RPMI8226 (cell line): ENCODE data around the gene IL1F10.
A peak's percentile ranks its signal among the peaks of the same experiment; 100 is the strongest.

Experiments
- DNase-seq: peaks from one replicate; pipeline ENCODE4 v3.0.0-alpha.2; 2015

The IL1F10 gene

DNA sequence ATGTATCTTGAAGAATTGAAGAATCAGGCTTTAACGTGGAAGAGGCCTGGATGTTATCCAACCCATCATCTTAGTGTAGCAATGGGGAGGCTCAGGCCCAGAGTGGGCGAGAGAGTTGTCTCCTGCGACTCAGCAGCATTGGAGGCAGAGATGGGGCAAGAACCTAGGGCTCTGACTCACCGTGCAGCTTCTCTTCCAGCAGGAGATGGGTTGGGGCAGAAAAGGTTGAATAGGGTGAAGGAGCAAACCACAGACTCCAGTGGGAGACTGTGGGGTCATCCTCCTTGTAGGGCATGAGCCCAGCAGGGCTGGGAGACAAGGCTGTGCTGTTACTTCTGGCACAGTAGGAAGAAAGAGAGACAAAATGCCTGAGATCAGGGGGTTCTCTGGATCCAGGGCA lies 7.4 kb upstream of the IL1F10 start:
- DNase-seq = no peak

DNA sequence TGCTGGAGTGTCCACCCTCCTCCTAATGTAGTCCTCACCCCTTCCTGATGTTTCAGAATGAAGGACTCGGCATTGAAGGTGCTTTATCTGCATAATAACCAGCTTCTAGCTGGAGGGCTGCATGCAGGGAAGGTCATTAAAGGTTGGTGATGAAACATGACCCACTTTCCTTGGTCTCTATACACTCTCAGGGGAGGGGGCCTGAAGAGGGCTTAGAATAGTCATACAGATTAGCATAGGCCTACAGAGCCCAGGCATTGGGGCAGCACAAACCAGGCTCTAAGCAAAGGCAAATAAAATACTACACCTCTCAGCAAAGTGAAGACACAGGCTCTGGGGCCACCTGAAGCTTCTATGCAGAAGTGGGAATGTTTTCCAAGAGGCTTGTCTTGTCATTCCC lies 7.0 kb upstream of the IL1F10 start:
- no peak for DNase-seq

DNA sequence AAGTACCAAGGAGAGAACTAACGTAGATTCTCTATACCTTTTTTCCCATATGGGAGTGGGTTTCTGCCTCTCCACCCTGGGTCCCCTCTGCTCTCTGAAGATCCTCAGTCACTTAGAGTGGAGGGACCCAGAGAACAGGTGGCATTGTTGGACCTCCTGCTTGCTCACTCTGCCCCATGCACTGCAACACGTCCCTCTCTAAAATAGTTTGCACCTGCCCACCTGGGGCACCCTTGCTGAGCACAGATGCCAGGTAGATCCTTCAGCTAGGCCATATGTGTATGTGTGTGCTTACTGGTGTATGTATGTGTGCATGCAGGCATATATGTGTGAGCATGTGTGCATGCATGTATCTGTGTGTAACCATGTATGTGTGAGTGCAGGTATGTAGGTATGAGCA lies 6.5 kb upstream of the IL1F10 start:
- DNase-seq = no peak

DNA sequence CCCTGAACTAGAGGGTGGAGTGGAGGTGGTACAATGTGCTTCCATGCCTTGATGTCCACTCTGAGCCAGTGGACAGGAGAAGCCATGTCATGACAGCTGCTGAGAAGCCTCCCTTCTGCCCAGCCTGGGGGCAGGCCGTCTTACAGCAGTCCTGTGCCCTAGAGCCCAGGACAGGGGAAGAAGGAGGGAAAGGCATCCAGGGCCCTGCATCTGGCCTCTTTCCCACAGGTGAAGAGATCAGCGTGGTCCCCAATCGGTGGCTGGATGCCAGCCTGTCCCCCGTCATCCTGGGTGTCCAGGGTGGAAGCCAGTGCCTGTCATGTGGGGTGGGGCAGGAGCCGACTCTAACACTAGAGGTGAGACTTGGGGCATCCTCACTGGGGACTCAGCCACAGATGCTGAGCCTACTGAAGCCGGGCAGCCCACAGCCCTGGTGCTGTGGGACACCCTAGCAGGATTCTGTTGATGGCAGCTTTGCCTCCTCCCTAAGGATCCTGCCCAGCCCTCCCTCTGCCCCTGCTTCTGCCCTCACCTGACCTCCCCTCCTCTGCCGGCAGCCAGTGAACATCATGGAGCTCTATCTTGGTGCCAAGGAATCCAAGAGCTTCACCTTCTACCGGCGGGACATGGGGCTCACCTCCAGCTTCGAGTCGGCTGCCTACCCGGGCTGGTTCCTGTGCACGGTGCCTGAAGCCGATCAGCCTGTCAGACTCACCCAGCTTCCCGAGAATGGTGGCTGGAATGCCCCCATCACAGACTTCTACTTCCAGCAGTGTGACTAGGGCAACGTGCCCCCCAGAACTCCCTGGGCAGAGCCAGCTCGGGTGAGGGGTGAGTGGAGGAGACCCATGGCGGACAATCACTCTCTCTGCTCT lies 5.6 kb upstream of the IL1F10 start:
- no peak for DNase-seq

DNA sequence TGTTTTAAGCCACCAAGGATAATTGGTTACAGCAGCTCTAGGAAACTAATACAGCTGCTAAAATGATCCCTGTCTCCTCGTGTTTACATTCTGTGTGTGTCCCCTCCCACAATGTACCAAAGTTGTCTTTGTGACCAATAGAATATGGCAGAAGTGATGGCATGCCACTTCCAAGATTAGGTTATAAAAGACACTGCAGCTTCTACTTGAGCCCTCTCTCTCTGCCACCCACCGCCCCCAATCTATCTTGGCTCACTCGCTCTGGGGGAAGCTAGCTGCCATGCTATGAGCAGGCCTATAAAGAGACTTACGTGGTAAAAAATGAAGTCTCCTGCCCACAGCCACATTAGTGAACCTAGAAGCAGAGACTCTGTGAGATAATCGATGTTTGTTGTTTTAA lies 3.5 kb upstream of the IL1F10 start:
- DNase-seq = no peak

DNA sequence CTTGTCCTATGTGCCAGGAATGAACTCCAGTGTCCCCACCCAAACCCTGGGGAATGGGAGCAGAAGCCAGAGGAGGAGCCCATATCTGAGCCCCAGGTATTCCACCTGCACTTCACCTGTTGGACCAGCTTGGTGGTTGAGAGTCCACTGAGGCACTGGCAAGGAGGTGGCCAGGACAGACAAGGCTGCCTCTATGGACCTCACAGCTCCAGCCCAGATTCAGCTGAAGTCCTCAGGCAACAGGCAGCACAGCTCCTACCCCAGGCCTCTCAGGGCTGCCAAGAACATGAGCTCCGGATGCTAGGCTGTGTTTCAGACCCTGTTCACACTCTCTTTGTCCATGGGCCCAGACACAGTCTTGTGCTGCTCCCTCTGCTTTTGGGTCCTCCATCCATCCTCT lies 2.9 kb upstream of the IL1F10 start:
- no peak for DNase-seq

DNA sequence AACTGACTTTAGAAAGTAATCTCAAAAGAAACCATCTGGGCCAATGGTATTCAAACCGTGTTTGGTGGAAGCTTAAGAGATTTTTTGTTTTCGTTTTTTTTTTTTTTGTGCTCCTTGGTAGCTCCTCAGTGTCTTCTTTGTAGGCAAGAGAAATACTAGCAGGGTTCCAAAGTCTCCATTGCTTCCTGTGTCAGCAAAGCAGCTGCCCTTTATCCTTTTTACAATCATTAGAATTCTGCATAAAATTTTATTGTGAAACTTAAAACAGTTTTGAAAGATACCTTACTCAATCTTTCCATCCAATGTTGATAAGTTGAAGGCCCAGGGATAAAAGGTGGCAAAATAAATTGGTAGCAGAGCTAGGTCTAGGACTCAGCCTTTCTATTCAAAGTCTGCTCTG lies 479 bp downstream of the IL1F10 start:
- no peak for DNase-seq

DNA sequence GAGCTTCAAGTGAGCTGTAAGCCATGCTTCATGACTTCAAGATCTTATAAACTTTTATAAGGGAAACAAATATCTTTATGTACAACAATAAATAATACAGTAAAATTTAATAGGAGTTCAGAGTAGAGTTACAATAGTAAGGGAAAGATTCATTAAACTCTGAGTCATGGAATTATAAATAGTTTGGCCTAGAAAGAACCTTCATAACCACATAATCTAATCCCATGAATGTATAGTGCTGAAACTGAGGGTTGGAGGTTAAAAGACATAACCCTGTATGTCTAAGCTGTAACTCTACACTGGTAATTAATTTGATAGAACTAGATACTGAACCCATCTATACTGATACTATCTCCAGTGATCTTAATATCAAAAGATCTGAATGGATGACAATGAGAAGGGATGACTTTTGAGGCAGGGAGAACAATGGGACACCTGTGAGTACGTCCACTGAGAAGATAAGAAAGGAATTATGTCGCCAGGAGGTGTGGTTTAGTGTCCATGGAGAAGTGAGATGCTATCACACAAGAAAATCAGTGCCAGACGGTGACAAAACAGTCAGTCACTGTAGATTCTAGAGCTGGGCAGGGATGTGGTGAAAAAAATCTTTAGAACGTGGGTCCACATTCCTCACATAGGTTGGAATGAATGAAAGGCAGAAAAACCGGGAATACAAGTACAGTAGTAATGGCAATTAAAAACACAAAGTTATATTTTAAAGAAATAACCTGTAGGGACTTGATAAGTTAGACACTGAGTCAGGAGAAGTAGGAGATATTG lies 1.1 kb downstream of the IL1F10 start:
- no peak for DNase-seq

DNA sequence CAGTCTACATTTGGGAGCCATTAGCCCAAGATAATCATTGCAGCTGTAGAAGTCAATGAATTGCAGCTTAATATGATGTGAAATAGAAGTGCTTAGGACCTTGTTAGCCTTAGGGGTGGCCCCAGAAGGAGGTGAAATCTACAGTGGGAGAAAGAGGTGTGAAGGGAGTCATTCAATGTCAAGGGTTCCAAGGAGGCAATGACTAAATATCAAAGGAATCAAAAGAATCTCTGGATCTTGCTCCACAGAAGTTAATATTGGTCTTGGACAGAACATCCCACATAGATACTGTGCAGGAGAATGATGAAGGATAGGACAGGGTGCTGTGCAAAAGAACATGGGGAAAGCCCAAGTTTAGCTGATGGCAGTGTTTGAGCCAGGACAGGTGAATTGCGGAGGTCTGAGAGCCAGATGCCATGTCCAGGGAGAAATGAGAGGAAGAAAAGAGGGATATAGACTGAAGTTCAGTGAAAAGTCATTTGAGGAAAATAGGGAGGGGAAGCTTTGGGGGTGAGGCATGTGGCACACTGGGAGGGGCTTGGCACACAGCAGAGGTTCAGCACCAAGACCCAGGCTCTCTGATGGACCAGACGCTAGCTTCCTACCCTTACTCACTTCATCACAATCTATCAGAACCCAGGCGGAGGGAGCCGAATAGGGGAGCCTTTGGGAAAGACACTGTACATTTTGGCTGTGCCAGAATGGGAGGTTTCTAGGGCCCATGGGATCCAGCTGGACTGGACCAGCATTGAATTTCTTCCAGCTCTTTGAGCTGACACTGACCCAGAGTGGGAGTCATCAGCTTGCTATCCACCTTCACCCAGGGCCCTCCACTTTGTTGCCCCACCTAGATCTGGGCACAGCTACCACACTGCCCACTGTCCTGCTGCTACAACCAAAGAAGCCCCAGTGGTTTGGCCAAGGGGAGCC lies 2.2 kb downstream of the IL1F10 start:
- no peak for DNase-seq

DNA sequence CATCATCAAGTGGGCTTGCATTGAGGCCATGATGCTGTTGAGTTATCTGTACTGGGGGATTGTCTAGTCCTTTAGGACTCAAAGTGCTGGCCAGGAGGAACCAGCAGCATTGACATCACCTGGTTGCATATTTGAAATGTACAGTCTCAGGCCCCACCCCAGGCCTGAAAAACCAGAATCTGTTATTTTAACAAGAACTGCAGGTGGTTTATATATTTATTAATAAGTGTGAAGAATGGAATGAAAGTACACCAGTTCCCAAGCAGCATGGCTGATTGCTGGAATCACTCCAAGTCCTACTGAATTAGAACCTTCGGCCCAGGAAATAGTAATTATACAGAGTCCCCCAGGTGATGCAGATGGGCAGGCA lies 2.8 kb downstream of the IL1F10 start:
- no peak for DNase-seq

DNA sequence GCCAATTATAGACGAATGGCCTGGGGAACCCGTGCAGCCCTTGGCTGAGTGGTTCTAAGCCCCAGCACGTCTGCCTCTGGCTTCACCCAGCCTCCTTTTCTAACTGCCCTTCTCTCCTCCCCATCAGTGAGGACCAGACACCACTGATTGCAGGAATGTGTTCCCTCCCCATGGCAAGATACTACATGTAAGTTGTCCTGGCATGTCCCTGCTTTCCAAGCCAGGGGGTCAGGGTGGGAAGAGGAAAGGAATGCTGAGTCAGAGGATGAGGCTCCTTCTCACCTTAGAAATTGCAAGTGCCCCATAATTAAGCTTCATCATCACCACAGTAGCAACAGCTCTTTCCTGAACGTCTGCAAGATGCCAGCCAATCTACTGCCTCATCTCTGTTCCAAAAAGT lies 4.8 kb downstream of the IL1F10 start:
- no peak for DNase-seq

DNA sequence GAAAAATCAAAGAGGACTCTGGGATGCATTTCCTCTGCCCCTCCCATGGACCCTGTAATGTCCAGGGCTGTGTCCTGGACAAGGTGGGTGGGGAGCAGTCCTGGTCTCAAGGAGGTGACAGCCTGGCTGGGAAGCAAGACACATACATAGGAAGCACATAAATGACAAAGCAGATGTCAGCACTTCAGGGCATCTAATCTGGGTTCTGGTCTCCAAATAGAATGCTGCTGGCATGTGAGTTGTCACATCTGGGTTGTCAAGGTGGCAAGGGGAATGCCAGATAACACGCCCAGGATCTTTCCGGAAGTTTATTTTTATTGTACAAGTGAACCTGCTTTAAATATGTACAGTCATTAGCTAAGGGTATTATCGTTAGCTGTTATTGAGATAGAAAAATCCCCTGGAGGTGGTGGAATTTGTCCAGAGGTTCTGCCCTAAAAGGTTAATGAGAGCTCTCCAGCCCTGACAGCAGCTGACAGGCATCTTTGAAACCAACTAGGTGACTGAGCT lies 5.6 kb downstream of the IL1F10 start:
- no peak for DNase-seq

DNA sequence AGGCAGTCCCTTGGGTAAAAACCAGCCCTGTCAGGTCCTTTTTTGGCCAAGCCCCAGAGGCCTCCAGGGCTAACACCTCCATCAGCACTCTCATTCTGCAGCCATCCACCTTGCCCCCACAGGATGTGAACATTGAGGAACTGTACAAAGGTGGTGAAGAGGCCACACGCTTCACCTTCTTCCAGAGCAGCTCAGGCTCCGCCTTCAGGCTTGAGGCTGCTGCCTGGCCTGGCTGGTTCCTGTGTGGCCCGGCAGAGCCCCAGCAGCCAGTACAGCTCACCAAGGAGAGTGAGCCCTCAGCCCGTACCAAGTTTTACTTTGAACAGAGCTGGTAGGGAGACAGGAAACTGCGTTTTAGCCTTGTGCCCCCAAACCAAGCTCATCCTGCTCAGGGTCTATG lies 7.3 kb downstream of the IL1F10 start:
- DNase-seq = peak; percentile 34

DNA sequence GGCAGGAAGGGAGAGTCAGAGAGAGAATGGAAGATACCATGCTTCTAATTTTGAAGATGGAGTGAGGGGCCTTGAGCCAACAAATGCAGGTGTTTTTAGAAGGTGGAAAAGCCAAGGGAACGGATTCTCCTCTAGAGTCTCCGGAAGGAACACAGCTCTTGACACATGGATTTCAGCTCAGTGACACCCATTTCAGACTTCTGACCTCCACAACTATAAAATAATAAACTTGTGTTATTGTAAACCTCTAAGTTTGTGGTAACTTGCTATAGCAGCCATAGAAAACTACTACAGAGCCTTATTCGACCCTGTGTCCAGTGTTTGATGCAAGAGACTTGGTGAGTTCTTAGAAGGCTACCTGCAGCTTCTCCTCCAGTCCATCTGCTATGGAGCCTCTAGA lies 7.8 kb downstream of the IL1F10 start:
- no peak for DNase-seq

DNA sequence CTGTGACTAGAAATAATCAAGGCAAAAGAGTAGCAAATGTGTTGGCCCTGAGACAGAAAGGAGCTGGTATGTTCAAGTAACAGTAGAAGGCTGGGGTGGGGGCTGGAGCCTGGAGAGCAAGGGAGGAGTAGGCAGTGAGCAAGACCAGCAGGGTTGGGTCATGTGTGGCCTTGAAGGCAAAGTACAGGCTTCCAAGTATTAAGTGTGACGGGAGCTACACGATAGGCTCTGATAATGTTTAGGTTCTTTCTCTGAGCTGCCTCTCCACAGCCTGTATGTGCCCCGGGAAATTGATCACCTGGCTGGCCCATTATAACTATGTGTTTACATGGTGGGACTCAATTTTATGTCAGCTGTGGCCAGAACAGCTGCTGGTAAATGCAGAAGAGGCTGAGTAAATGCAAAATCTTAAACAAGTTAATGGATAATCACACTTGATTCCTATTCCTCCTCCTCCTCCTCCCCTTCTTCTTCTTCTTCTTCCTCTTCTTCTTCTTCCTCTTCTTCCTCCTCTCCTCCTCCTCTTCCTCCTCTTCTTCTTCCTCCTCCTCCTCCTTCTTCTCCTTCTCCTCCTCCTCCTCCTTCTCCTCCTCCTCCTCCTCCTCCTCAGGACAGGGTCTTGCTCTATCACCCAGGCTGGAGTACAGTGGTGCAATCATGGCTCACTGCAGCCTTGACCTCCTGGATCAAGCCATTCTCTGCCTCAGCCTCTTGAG lies 9.3 kb downstream of the IL1F10 start:
- no peak for DNase-seq

DNA sequence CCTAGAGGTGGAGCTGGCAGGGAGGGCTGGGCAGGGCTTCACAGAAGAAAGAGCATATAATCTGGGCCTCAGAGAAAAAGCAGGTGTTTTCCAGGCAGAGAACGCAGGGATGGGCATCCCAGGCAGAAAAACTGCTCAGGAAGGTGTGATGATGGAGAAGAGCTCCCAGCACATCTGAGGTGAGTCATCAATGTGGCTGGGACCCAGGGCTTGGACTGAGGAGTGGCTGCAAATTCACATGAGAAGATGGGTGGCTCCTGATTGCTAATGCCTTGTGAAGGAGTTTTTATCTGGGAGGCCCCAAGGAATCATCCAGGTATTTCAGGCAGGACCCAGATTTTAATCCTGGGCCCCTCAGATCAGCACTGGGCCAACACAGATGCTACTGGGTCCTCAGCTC lies 10.2 kb downstream of the IL1F10 start:
- DNase-seq = no peak

DNA sequence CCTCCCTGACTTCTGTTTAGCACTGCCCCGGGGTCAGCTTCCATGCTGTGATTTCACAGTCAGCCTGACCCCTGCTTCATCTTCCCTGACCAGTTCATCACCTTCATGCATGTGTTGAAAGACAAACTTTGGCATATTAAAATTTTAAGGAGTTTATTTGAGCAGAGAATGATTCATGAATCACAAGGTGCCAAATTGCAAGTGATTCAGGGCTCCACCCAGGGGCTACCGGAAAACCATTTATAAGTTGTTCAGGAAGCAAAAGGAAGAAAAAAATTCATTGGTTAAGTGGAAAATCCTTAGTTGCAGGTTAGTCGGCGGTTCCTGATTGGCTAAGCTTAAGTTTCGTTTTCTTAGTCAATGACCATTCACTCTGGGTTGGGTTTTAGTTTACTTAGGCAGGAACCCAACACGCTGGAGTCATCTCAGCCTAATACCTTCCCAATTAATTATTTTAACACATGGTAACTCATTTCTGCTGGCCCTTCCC lies 10.6 kb downstream of the IL1F10 start:
- DNase-seq = no peak

DNA sequence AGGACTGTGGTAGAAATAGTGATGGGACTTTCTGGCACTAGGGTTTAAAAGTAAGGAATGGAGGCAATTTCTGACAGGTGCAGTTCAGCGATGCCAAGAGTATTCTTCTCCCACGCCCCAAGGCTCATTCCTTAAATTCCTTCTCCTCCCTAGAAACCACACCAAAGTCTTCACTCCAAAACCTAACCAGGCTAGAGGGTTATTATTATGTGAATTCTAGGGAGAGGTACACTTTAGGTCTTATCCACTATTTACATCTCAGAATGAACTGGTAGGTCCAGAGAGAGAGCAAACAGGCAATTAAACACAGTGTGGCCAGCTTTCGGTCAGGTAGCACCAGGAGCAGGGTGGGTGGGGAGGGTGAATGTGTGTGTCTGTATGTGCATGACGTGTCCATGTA lies 11.4 kb downstream of the IL1F10 start:
- DNase-seq = no peak

DNA sequence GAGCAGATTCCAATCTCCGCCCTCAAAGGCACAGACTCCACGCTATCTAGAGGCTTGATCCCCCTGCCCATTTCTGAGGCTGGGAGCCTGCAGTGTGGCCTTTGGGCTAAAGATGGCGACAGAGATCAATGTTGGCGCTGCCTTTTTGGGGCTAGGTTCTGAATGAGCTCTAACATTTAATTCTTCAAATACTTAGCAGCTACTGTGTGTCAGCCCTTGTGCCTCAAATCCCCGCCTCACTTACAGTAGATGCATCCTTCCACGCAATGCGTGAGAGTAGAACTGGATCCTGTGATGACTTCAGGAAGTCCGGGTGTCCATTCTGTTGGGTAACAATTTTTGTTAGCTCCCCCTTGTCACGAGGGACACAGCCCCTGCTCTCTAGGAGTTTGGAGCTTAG lies 12.4 kb downstream of the IL1F10 start:
- peak; percentile 39 for DNase-seq

DNA sequence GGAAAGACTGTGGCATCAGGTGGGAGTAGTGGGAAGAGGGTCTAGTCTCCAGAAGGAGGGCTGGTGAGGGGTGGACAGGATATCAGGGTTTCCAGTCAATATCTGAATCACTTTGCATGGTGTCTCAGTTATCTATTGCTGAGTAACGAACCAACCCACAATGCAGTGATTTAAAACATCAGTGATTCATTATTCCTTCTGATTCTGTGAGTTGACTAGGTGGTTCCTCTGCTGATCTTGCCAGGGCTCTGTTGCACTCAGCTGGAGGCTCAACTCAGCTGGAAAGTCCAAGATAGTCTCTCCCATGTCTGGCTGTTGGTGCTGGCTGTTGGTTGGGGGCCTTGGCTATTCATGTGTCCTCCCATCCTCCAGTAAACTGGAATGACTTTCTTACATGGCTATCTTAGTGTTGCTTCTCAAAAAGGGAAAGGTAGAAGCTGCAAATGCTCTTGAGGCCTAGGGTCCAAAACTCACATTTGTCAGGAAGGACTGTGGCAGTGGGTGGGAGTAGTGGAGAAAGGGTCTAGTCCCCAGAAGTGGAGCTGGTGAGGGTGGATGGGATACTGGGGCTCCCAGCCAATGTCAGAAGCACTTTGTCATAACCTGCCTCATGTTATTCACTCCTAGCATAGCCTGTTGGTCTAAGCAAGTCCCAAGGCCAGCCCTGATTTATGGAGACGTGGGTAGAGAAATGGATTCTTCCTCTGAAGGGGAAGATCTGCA lies 13.9 kb downstream of the IL1F10 start:
- DNase-seq = no peak

DNA sequence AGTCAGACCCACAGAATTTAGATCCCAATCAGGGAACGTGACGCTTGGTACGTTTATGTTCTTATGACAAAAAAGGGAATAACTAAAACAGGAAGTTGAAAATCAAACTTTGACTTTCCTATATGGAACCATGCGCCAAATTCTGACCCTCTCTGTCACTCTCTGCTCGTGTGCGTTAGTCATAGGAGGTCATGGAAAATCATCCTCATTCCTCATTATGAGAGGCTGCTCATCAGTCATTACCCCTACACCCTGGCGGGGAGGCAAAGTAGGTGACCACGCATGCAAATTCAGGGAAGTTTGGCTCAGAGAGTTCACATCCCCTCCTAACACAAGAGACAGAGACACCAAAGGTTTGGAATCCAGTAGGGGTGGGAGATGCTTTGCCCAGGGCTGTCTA lies 15.5 kb downstream of the IL1F10 start:
- DNase-seq = no peak
